GM23338 (cell line): ENCODE measurements around the gene SFRP5. TPM values are rescaled to one million over a fixed set of nuclear protein-coding genes. Genes with fewer than 3 reads are reported as not detected.

Experiments
- ATAC-seq: fragments of 200-7000 bp; cut with Tn5 transposase; 3 replicates; pipeline ENCODE4 v1.9.1; 2020
- DNase-seq: peaks from one replicate; pipeline ENCODE4 v3.0.0-alpha.2; 2015; ENCODE audit warnings: low spot score
- H2AFZ ChIP-seq: fragments of 200-600 bp; sonication (generic); 2 replicates; pipeline ENCODE4 v1.8.0; 2016; ENCODE audit warnings: antibody characterized with exemption, mild to moderate bottlenecking, moderate library complexity
- H3F3A ChIP-seq: fragments of 200-600 bp; sonication (generic); replicated peaks from 2 replicates; pipeline ENCODE4 v1.8.0; 2017; ENCODE audit warnings: antibody characterized with exemption, mixed run types, low read depth
- H3K27ac ChIP-seq: fragments of 200-600 bp; sonication (generic); 2 replicates; pipeline ENCODE4 v1.6.1; 2016; ENCODE audit warnings: low read depth
- H3K27me3 ChIP-seq: fragments of 200-600 bp; sonication (generic); 2 replicates; pipeline ENCODE4 v1.8.0; 2016; ENCODE audit warnings: mild to moderate bottlenecking, mixed run types, moderate library complexity; ENCODE audit not compliant: insufficient read depth
- H3K36me3 ChIP-seq: fragments of 200-600 bp; sonication (generic); 2 replicates; pipeline ENCODE4 v1.8.0; 2016; ENCODE audit warnings: mild to moderate bottlenecking; ENCODE audit not compliant: insufficient read depth
- H3K4me1 ChIP-seq: fragments of 200-600 bp; sonication (generic); 2 replicates; pipeline ENCODE4 v1.8.0; 2016; ENCODE audit warnings: mild to moderate bottlenecking, moderate library complexity; ENCODE audit not compliant: insufficient read depth
- H3K4me2 ChIP-seq: fragments of 200-600 bp; sonication (generic); 2 replicates; pipeline ENCODE4 v1.7.1; 2017; ENCODE audit warnings: mixed run types
- H3K4me3 ChIP-seq: fragments of 200-600 bp; sonication (generic); 2 replicates; pipeline ENCODE4 v1.6.1; 2016; ENCODE audit warnings: mixed run types
- H3K79me2 ChIP-seq: fragments of 200-600 bp; sonication (generic); replicated peaks from 2 replicates; pipeline ENCODE4 v1.8.0; 2017; ENCODE audit warnings: mild to moderate bottlenecking; ENCODE audit not compliant: insufficient read depth
- H3K9me2 ChIP-seq: fragments of 200-600 bp; sonication (generic); 2 replicates; pipeline ENCODE4 v1.8.0; 2017; ENCODE audit not compliant: insufficient read depth
- H4K20me1 ChIP-seq: fragments of 200-600 bp; sonication (generic); replicated peaks from 2 replicates; pipeline ENCODE4 v1.8.0; 2017; ENCODE audit warnings: mild to moderate bottlenecking; ENCODE audit not compliant: insufficient read depth
- H3K27ac Mint-ChIP-seq: 2 replicates; pipeline ENCODE4 v1.8.0; 2020; ENCODE audit warnings: inconsistent platforms, mild to moderate bottlenecking, moderate library complexity, mixed read lengths
- H3K27me3 Mint-ChIP-seq: 3 replicates; pipeline ENCODE4 v1.8.0; 2022; ENCODE audit warnings: low read depth, mild to moderate bottlenecking, moderate library complexity, mixed read lengths, inconsistent platforms; ENCODE audit not compliant: insufficient read depth, poor library complexity
- H3K36me3 Mint-ChIP-seq: 3 replicates; pipeline ENCODE4 v1.8.0; 2021; ENCODE audit warnings: low read depth, mild to moderate bottlenecking, inconsistent platforms, moderate library complexity, mixed read lengths
- H3K4me1 Mint-ChIP-seq: 3 replicates; pipeline ENCODE4 v1.8.0; 2020; ENCODE audit warnings: mild to moderate bottlenecking, inconsistent platforms, mixed read lengths
- H3K4me3 Mint-ChIP-seq: 3 replicates; pipeline ENCODE4 v1.8.0; 2021; ENCODE audit warnings: moderate library complexity, mild to moderate bottlenecking, inconsistent platforms, mixed read lengths
- H3K9me3 Mint-ChIP-seq: 3 replicates; pipeline ENCODE4 v1.8.0; 2020; ENCODE audit warnings: moderate library complexity, mild to moderate bottlenecking, inconsistent platforms, mixed read lengths
- CREB1 ChIP-seq: fragments of 250-450 bp; sonication (Bioruptor Pico); IDR thresholded peaks from 2 replicates; pipeline ENCODE4 v1.5.0; 2020; ENCODE audit warnings: low read depth, mild to moderate bottlenecking, moderate library complexity
- ETS1 ChIP-seq: IDR thresholded peaks from 2 replicates; pipeline ENCODE4 v1.6.1; 2016; ENCODE audit warnings: antibody characterized with exemption
- EZH2 ChIP-seq: fragments of 200-600 bp; sonication (generic); IDR thresholded peaks from one replicate; pipeline ENCODE4 v1.8.0; 2017; ENCODE audit warnings: antibody characterized with exemption, mild to moderate bottlenecking, low read depth; ENCODE audit not compliant: unreplicated experiment
- EZH2phosphoT487 ChIP-seq: fragments of 200-600 bp; sonication (generic); IDR thresholded peaks from one replicate; pipeline ENCODE4 v1.8.1; 2018; ENCODE audit warnings: antibody characterized with exemption; ENCODE audit not compliant: unreplicated experiment
- JUNB ChIP-seq: IDR thresholded peaks from one replicate; pipeline ENCODE4 v1.6.1; 2016; ENCODE audit warnings: antibody characterized with exemption; ENCODE audit not compliant: unreplicated experiment
- NANOG ChIP-seq: IDR thresholded peaks from 2 replicates; pipeline ENCODE4 v1.6.1; 2016; ENCODE audit warnings: antibody characterized with exemption, borderline replicate concordance
- POLR2AphosphoS5 ChIP-seq: IDR thresholded peaks from 2 replicates; pipeline ENCODE4 v1.6.1; 2016; ENCODE audit warnings: antibody characterized with exemption, low read depth
- STAT1 ChIP-seq: IDR thresholded peaks from one replicate; pipeline ENCODE4 v1.6.1; 2016; ENCODE audit warnings: antibody characterized with exemption; ENCODE audit not compliant: unreplicated experiment
- ZNF114 ChIP-seq: fragments of 250-450 bp; sonication (Bioruptor Pico); IDR thresholded peaks from 2 replicates; pipeline ENCODE4 v1.5.0; 2020; ENCODE audit warnings: mild to moderate bottlenecking, moderate library complexity
- ZNF331 ChIP-seq: fragments of 250-450 bp; sonication (Bioruptor Pico); IDR thresholded peaks from 2 replicates; pipeline ENCODE4 v1.5.0; 2020; ENCODE audit warnings: low read depth, mild to moderate bottlenecking, moderate library complexity
- long read RNA-seq: library from polyadenylated mRNA; unstranded; transcript quantifications from one replicate; pipeline ENCODE4 v2.0.0, GENCODE V29; 2020; ENCODE audit not compliant: unreplicated experiment
- polyA plus RNA-seq: library from polyadenylated mRNA; unstranded; fragments of >200 nt; fragmentation: Nextera tagmentation; extraction: Ambion mirVana; gene quantifications from 2 replicates; pipeline ENCODE4 v1.2.1, GENCODE V29; 2016
- total RNA-seq: library from RNA; depleted of rRNA; stranded (reverse); fragments of >200 nt; shearing (Covaris generic); gene quantifications from 2 replicates; pipeline ENCODE4 v1.2.3, GENCODE V29; 2014; rRNA removed
- TF ChIP-seq, protein P1 (sequence below): IDR thresholded peaks from one replicate; pipeline ENCODE4 v1.6.1; 2018; ENCODE audit warnings: antibody characterized with exemption; ENCODE audit not compliant: unreplicated experiment

Gene SFRP5, protein sequence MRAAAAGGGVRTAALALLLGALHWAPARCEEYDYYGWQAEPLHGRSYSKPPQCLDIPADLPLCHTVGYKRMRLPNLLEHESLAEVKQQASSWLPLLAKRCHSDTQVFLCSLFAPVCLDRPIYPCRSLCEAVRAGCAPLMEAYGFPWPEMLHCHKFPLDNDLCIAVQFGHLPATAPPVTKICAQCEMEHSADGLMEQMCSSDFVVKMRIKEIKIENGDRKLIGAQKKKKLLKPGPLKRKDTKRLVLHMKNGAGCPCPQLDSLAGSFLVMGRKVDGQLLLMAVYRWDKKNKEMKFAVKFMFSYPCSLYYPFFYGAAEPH
- 3.5 and 5.1 TPM in 2 replicates for total RNA-seq
- polyA plus RNA-seq: 2.4 and 3.4 TPM in 2 replicates
- long read RNA-seq: 0 reads

GRCh38 chr10:97771913-97772823 is at the start of gene SFRP5:
Gene SFRP5 (minus strand): TSS chr10:97771999. CDS start chr10:97771833, 166 bp downstream.
- H3F3A ChIP-seq: no peaks in the 10 kb centered on the region
- H3K4me2 ChIP-seq: peak within 1 kb of the TSS; percentile 91
- peak within 1 kb of the TSS; percentile 70 for H3K4me3 ChIP-seq
- H3K27me3 ChIP-seq: peaks cover 49% of the 10 kb centered on the region
- no peaks in the 10 kb centered on the region for H3K9me2 ChIP-seq
- H3K27ac ChIP-seq: no peak within 1 kb of the TSS
- TF ChIP-seq EZH2: peak; percentile 50
- peak; percentile 40; the same call in 1 of the 2 replicates for TF ChIP-seq POLR2AphosphoS5
- no peak for TF ChIP-seq CREB1
- TF ChIP-seq NANOG: no peak
- Mint-ChIP-seq H3K36me3 (no peaks in the 10 kb centered on the region; the same call in 2 of the 3 replicates), H3K9me3 (peaks cover 3% of the 10 kb centered on the region; the same call in 2 of the 3 replicates), H3K4me1 (peaks cover 16% of the 10 kb centered on the region), H3K27ac (no peak within 1 kb of the TSS), H3K27me3 (peaks cover 48% of the 10 kb centered on the region), H3K4me3 (peak within 1 kb of the TSS; percentile 82)
- no peaks in the 10 kb centered on the region; the same call in 1 of the 2 replicates for H3K36me3 ChIP-seq
- H3K4me1 ChIP-seq: peaks cover 10% of the 10 kb centered on the region; the same call in 1 of the 2 replicates
- H4K20me1 ChIP-seq: no peaks in the 10 kb centered on the region; the same call in 1 of the 2 replicates
- no peaks in the 10 kb centered on the region for H3K79me2 ChIP-seq
- H2AFZ ChIP-seq: peak within 1 kb of the TSS; percentile 90
- peak; percentile 68 for DNase-seq
- ATAC-seq: peak; percentile 64

DNA sequence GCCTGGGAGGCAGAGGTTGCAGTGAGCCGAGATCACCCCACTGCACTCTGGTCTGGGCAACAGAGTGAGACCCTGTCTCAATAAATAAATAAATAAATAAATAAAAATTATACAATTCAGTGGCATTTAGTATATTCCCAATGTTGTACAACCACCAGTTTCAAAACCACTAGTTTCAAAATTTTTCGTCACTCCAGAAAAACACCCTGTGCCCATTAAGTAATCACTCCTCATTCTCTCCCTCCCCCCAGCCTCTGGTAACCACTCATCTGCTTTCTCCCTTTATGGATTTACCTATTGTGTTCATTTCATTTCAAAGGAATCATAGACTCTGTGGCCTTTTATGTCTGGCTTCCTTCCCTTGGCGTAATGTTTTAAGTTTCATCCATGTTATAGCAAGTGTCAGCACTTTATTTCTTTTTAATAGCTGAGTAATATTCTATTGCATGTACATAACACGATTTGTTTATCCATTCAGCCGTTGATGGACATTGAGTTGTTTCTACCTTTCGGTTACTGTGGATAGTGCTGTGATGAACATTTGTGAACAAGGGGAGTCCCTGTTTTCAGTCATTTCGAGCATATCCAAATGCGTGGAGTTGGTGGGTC is 48.4 kb upstream of the SFRP5 start:
- Mint-ChIP-seq H3K36me3 (no peaks in the 10 kb centered on the region), H3K9me3 (no peaks in the 10 kb centered on the region), H3K27me3 (peaks cover 16% of the 10 kb centered on the region), H3K4me1 (peaks cover 10% of the 10 kb centered on the region), H3K27ac (no peak overlapping the region), H3K4me3 (no peak overlapping the region)
- Histone ChIP-seq H4K20me1 (no peaks in the 10 kb centered on the region), H3K36me3 (no peaks in the 10 kb centered on the region), H3K27ac (no peak overlapping the region), H3K79me2 (no peaks in the 10 kb centered on the region), H3K27me3 (no peaks in the 10 kb centered on the region), H3K4me2 (no peak overlapping the region), H2AFZ (no peak overlapping the region), H3F3A (no peaks in the 10 kb centered on the region), H3K9me2 (no peaks in the 10 kb centered on the region), H3K4me3 (no peak overlapping the region), H3K4me1 (no peaks in the 10 kb centered on the region)
- ATAC-seq (no peak), DNase-seq (no peak)
- TF ChIP-seq EZH2: no peak
- TF ChIP-seq NANOG: no peak
- TF ChIP-seq JUNB: no peak
- no peak for TF ChIP-seq STAT1
- TF ChIP-seq ETS1: no peak
- no peak for TF ChIP-seq ZNF331 (CRISPR knock-in tag)
- TF ChIP-seq, protein P1, sequence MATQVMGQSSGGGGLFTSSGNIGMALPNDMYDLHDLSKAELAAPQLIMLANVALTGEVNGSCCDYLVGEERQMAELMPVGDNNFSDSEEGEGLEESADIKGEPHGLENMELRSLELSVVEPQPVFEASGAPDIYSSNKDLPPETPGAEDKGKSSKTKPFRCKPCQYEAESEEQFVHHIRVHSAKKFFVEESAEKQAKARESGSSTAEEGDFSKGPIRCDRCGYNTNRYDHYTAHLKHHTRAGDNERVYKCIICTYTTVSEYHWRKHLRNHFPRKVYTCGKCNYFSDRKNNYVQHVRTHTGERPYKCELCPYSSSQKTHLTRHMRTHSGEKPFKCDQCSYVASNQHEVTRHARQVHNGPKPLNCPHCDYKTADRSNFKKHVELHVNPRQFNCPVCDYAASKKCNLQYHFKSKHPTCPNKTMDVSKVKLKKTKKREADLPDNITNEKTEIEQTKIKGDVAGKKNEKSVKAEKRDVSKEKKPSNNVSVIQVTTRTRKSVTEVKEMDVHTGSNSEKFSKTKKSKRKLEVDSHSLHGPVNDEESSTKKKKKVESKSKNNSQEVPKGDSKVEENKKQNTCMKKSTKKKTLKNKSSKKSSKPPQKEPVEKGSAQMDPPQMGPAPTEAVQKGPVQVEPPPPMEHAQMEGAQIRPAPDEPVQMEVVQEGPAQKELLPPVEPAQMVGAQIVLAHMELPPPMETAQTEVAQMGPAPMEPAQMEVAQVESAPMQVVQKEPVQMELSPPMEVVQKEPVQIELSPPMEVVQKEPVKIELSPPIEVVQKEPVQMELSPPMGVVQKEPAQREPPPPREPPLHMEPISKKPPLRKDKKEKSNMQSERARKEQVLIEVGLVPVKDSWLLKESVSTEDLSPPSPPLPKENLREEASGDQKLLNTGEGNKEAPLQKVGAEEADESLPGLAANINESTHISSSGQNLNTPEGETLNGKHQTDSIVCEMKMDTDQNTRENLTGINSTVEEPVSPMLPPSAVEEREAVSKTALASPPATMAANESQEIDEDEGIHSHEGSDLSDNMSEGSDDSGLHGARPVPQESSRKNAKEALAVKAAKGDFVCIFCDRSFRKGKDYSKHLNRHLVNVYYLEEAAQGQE: no peak
- no peak for TF ChIP-seq ZNF114 (CRISPR knock-in tag)
- no peak for TF ChIP-seq EZH2phosphoT487
- TF ChIP-seq CREB1: no peak
